DND-41 (cell line): ENCODE data around the gene MRPL58.

Source experiments
- ATAC-seq: fragments of 200-7000 bp; cut with Tn5 transposase; 3 replicates; pipeline ENCODE4 v1.9.1; 2021; ENCODE audit warnings: low read depth; ENCODE audit not compliant: insufficient read depth
- DNase-seq: peaks from one replicate; pipeline ENCODE4 v3.0.0-alpha.2; 2020
- H2AFZ ChIP-seq: 2 replicates; pipeline ENCODE4 v1.6.0; 2012; ENCODE audit warnings: low read depth, low read length
- H3K27ac ChIP-seq: 2 replicates; pipeline ENCODE4 v1.5.1; 2012; ENCODE audit warnings: low read length, inconsistent platforms
- H3K27me3 ChIP-seq: fragments of 200-600 bp; sonication (generic); 2 replicates; pipeline ENCODE4 v1.6.0; 2012; ENCODE audit warnings: low read length, mild to moderate bottlenecking, inconsistent platforms; ENCODE audit not compliant: insufficient read depth, poor library complexity
- H3K36me3 ChIP-seq: 2 replicates; pipeline ENCODE4 v1.5.1; 2012; ENCODE audit warnings: low read length, inconsistent platforms; ENCODE audit not compliant: insufficient read depth
- H3K4me1 ChIP-seq: 2 replicates; pipeline ENCODE4 v1.5.1; 2012; ENCODE audit warnings: mild to moderate bottlenecking, low read length; ENCODE audit not compliant: insufficient read depth
- H3K4me2 ChIP-seq: 2 replicates; pipeline ENCODE4 v1.6.0; 2012; ENCODE audit warnings: mild to moderate bottlenecking, moderate library complexity, low read length, inconsistent platforms; ENCODE audit not compliant: insufficient read depth
- H3K4me3 ChIP-seq, 2 experiments: fragments of 200-600 bp in 1 of 2; shearing (Covaris generic) in 1 of 2; 2 replicates each; pipeline ENCODE4 v1.5.1; 2012 to 2016; ENCODE audit warnings: inconsistent platforms in 2 of 2, low read length in 2 of 2, mild to moderate bottlenecking in 2 of 2, low read depth in 1 of 2, moderate library complexity in 1 of 2
- H3K79me2 ChIP-seq: 2 replicates; pipeline ENCODE4 v1.6.0; 2012; ENCODE audit warnings: low read length, inconsistent platforms; ENCODE audit not compliant: insufficient read depth
- H3K9ac ChIP-seq: 2 replicates; pipeline ENCODE4 v1.6.0; 2012; ENCODE audit warnings: low read depth, mild to moderate bottlenecking, inconsistent platforms, low read length, moderate library complexity
- H3K9me3 ChIP-seq: 2 replicates; pipeline ENCODE4 v1.5.1; 2012; ENCODE audit warnings: low read length, moderate library complexity, mild to moderate bottlenecking, inconsistent platforms; ENCODE audit not compliant: insufficient read depth, severe bottlenecking
- H4K20me1 ChIP-seq: 2 replicates; pipeline ENCODE4 v1.6.0; 2012; ENCODE audit warnings: low read length; ENCODE audit not compliant: insufficient read depth
- EZH2 ChIP-seq: IDR thresholded peaks from 3 replicates; pipeline ENCODE4 v1.6.1; 2012; ENCODE audit warnings: borderline replicate concordance, low read depth, mild to moderate bottlenecking, moderate library complexity, low read length, inconsistent platforms; ENCODE audit not compliant: severe bottlenecking
- TF ChIP-seq, protein P1 (sequence below): IDR thresholded peaks from 2 replicates; pipeline ENCODE4 v1.5.1; 2012; ENCODE audit warnings: borderline replicate concordance, low read length, moderate library complexity, mild to moderate bottlenecking; ENCODE audit not compliant: poor library complexity, severe bottlenecking; ENCODE audit errors: extremely low read depth

MRPL58 gene

DNA sequence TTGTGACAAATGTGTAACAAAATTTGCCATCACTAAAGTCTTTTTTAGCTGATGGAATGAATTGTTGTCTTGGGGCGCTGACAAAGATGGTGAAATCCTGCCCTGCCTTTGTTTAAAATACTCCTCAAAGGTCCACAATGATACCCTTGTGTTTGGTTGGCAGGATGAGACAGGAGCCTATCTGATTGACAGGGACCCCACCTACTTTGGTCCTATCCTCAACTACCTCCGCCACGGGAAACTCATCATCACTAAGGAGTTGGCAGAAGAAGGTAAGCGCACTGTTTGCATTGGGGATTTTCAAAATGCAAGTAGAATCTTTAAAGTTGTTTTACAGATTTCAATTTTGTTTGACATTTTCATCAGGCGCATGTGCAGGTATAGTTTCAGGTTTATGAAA lies 36.6 kb downstream of the MRPL58 start:
- H3K36me3 ChIP-seq, result peaks cover 29% of the 10 kb centered on the region
- H3K4me2 ChIP-seq, result peak overlapping the region; percentile 90; the same call in 1 of the 2 replicates
- peaks cover 44% of the 10 kb centered on the region for H3K79me2 ChIP-seq
- ATAC-seq (no peak), DNase-seq (no peak)
- no peak for TF ChIP-seq EZH2
- TF ChIP-seq, protein P1, sequence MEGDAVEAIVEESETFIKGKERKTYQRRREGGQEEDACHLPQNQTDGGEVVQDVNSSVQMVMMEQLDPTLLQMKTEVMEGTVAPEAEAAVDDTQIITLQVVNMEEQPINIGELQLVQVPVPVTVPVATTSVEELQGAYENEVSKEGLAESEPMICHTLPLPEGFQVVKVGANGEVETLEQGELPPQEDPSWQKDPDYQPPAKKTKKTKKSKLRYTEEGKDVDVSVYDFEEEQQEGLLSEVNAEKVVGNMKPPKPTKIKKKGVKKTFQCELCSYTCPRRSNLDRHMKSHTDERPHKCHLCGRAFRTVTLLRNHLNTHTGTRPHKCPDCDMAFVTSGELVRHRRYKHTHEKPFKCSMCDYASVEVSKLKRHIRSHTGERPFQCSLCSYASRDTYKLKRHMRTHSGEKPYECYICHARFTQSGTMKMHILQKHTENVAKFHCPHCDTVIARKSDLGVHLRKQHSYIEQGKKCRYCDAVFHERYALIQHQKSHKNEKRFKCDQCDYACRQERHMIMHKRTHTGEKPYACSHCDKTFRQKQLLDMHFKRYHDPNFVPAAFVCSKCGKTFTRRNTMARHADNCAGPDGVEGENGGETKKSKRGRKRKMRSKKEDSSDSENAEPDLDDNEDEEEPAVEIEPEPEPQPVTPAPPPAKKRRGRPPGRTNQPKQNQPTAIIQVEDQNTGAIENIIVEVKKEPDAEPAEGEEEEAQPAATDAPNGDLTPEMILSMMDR, result no peak
- H3K4me3 ChIP-seq, result no peak overlapping the region
- H3K9ac ChIP-seq, result no peak overlapping the region
- H2AFZ ChIP-seq, result no peak overlapping the region
- no peaks in the 10 kb centered on the region for H3K27me3 ChIP-seq
- H3K4me1 ChIP-seq, result peaks cover 29% of the 10 kb centered on the region
- no peaks in the 10 kb centered on the region for H4K20me1 ChIP-seq
- no peaks in the 10 kb centered on the region for H3K9me3 ChIP-seq
- H3K27ac ChIP-seq, result no peak overlapping the region

DNA sequence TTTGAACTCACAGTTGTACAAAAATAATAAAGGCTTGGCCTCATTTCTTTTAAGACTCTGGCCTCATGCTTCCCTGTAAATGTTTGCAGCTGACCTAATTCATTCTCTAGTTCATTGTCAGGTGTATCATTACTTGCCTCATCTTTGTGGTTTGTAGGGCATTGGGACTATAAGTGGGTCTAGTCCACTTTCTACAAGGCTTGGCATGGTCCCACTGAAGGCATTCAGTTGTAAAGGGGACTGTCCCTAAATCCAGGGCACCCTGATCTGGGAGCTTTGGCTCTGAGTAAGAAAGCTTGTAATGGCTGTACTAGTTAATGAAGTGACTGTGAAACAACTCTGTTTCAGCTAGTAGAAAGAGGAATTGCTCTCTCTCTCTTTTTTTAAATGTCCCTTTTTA lies 37.2 kb downstream of the MRPL58 start:
- H3K9me3 ChIP-seq, result no peaks in the 10 kb centered on the region
- H3K36me3 ChIP-seq, result peaks cover 34% of the 10 kb centered on the region
- no peak overlapping the region for H3K4me2 ChIP-seq
- no peak overlapping the region for H3K9ac ChIP-seq
- no peaks in the 10 kb centered on the region for H3K27me3 ChIP-seq
- H4K20me1 ChIP-seq, result no peaks in the 10 kb centered on the region
- H2AFZ ChIP-seq, result no peak overlapping the region
- peaks cover 27% of the 10 kb centered on the region for H3K4me1 ChIP-seq
- H3K4me3 ChIP-seq, result no peak overlapping the region
- DNase-seq (no peak), ATAC-seq (no peak)
- TF ChIP-seq, protein P1, result no peak
- no peak for TF ChIP-seq EZH2
- H3K79me2 ChIP-seq, result peaks cover 41% of the 10 kb centered on the region
- no peak overlapping the region for H3K27ac ChIP-seq

DNA sequence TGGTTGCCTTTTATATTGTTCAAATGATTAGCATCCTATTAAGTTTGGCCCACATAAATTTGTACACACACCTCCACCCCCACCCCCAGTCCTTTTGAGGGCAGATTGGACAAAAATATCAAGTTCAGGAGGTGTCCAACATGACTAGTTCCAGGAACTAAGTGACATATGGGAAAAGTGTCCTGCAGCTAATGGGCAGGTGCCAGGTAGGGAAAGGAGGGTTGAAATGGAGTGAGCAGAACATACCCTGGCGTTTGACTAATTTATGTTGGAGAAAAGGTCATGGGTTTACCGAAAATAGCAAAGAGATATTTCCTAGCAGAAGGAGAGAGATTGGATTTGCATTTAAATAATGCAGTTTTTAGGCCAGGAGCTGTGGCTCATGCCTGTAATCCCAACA lies 39.5 kb downstream of the MRPL58 start:
- DNase-seq, result no peak
- no peak for ATAC-seq
- Histone ChIP-seq H3K4me2 (no peak overlapping the region), H3K9me3 (no peaks in the 10 kb centered on the region), H3K4me3 (no peak overlapping the region), H3K4me1 (peaks cover 18% of the 10 kb centered on the region), H3K9ac (no peak overlapping the region), H2AFZ (no peak overlapping the region), H3K79me2 (peaks cover 32% of the 10 kb centered on the region), H3K27ac (no peak overlapping the region), H4K20me1 (no peaks in the 10 kb centered on the region; the same call in 1 of the 2 replicates), H3K27me3 (no peaks in the 10 kb centered on the region), H3K36me3 (peaks cover 47% of the 10 kb centered on the region)
- TF ChIP-seq, protein P1, result no peak
- TF ChIP-seq EZH2, result no peak
